Activated CD4-positive, alpha-beta T cell treated with anti-CD3 and anti-CD28 coated beads for 24 hours (primary cell): Measurements from ENCODE around the gene SEC61A1.

Experiments
- DNase-seq, 2 donors: peaks; one replicate each; pipeline ENCODE4 v3.0.0-alpha.2; 2020; ENCODE audit warnings: low read depth in 2 of 2

Gene SEC61A1

GRCh38 chr3:128060473-128061381 lies 8.5 kb downstream of the SEC61A1 start:
- no peak for DNase-seq

- no peak for DNase-seq
Observed at GRCh38 chr3:128062033-128062745, 10.0 kb downstream of the SEC61A1 start.

GRCh38 chr3:128063865-128064264 lies 11.6 kb downstream of the SEC61A1 start:
- DNase-seq: no peak

- DNase-seq: no peak
Observed at GRCh38 chr3:128064962-128065361, 12.7 kb downstream of the SEC61A1 start.

GRCh38 chr3:128066114-128066513 lies 13.9 kb downstream of the SEC61A1 start:
- DNase-seq: no peak

GRCh38 chr3:128066676-128067075 lies 14.4 kb downstream of the SEC61A1 start:
- no peak for DNase-seq

- no peak for DNase-seq
Observed at GRCh38 chr3:128067489-128067888, 15.3 kb downstream of the SEC61A1 start.

- peak in 1 of 2 donors; percentile 23 for DNase-seq
Observed at GRCh38 chr3:128068156-128068620, 16.0 kb downstream of the SEC61A1 start.

- DNase-seq: no peak
Observed at GRCh38 chr3:128069271-128069670, 17.0 kb downstream of the SEC61A1 start.

- no peak for DNase-seq
Observed at GRCh38 chr3:128070898-128071591, 18.8 kb downstream of the SEC61A1 start.

- DNase-seq: no peak
Observed at GRCh38 chr3:128071771-128072453, 19.7 kb downstream of the SEC61A1 start.

- DNase-seq: no peak
Observed at GRCh38 chr3:128072454-128073184, 20.4 kb downstream of the SEC61A1 start.

- no peak for DNase-seq
Observed at GRCh38 chr3:128073185-128073725, 21.0 kb downstream of the SEC61A1 start.

GRCh38 chr3:128073807-128074206 lies 21.6 kb downstream of the SEC61A1 start:
- DNase-seq: no peak

GRCh38 chr3:128074851-128075521 lies 22.7 kb downstream of the SEC61A1 start:
- DNase-seq: no peak

GRCh38 chr3:128075522-128076482 lies 23.6 kb downstream of the SEC61A1 start:
- peak; percentile 73 to 78 for DNase-seq

GRCh38 chr3:128076483-128077201 lies 24.4 kb downstream of the SEC61A1 start:
- no peak for DNase-seq

- DNase-seq: no peak
Observed at GRCh38 chr3:128077202-128077624, 25.0 kb downstream of the SEC61A1 start.
